K562 (cell line): ENCODE measurements around the gene MESP1. TPM values are rescaled to one million over a fixed set of nuclear protein-coding genes. Genes with fewer than 3 reads are reported as not detected.

Experiments
- ATAC-seq: fragments of 200-7000 bp; cut with Tn5 transposase; 3 replicates; pipeline ENCODE4 v1.9.1; 2020; ENCODE audit warnings: moderate library complexity
- BruUV-seq: library from RNA; stranded (reverse); fragments of 400-500 nt; replicated peaks from 2 replicates; lab custom pipeline; 2021; lab: Mats Ljungman, UMichigan
- CTCF ChIA-PET: fragments of 300-600 bp; formaldehyde crosslinking; extraction: SDS; loops from one replicate; lab custom pipeline; 2021; ENCODE audit warnings: low intra/inter-chr PET ratio; lab: Yijun Ruan, JAX
- POLR2A ChIA-PET: fragments of 300-600, 350-650 bp; sonication (Branson Sonifier 250); formaldehyde crosslinking; extraction: SDS; loops from one replicate; lab custom pipeline; 2021; ENCODE audit warnings: antibody characterized with exemption, inconsistent platforms; lab: Yijun Ruan, JAX
- DNase-seq, 4 experiments: peaks; one replicate each; pipeline versions ENCODE4 v3.0.0 to v3.0.0-alpha.2; 2011 to 2018; ENCODE audit warnings: low spot score in 3 of 4, mixed read lengths in 3 of 4; ENCODE audit errors: extremely low read depth in 1 of 4
- FAIRE-seq: peaks from 2 replicates; lab custom pipeline; 2011; peaks lifted over from hg19 to GRCh38; lab: Jason Lieb, UNC
- H2AFZ ChIP-seq: 2 replicates; pipeline ENCODE4 v1.6.0; 2011; ENCODE audit warnings: low read depth, low read length, control low read depth, inconsistent platforms
- H3K27ac ChIP-seq: fragments of 200-600 bp; 3 replicates; pipeline ENCODE4 v1.8.0; 2011; ENCODE audit warnings: low read depth, mild to moderate bottlenecking, control low read depth, inconsistent platforms, low read length, moderate library complexity, mixed read lengths; ENCODE audit errors: extremely low read depth
- H3K27me3 ChIP-seq, 2 experiments: fragments of 300-600 bp in 1 of 2; 2 replicates in 1 of 2; 3 replicates in 1 of 2; pipeline versions ENCODE4 v1.6.0 to v1.8.0; 2011; ENCODE audit warnings: inconsistent platforms in 2 of 2, low read length in 2 of 2, mild to moderate bottlenecking in 1 of 2, mixed read lengths in 1 of 2, moderate library complexity in 1 of 2; ENCODE audit not compliant: control insufficient read depth in 2 of 2, insufficient read depth in 2 of 2
- H3K36me3 ChIP-seq: fragments of 300-600 bp; 3 replicates; pipeline ENCODE4 v1.8.0; 2011; ENCODE audit warnings: mild to moderate bottlenecking, low read length, inconsistent platforms; ENCODE audit not compliant: control insufficient read depth, insufficient read depth
- H3K4me1 ChIP-seq, 2 experiments: fragments of 200-600 bp in 1 of 2; replicated peaks in 1 of 2; 2 replicates in 1 of 2; 3 replicates in 1 of 2; pipeline versions ENCODE4 v1.5.1 to v1.8.0; 2011; ENCODE audit warnings: inconsistent platforms in 2 of 2, low read length in 2 of 2, mild to moderate bottlenecking in 1 of 2, mixed read lengths in 1 of 2, moderate library complexity in 1 of 2; ENCODE audit not compliant: control insufficient read depth in 2 of 2, insufficient read depth in 2 of 2
- H3K4me2 ChIP-seq: 2 replicates; pipeline ENCODE4 v1.6.1; 2011; ENCODE audit warnings: low read length, control low read depth, inconsistent platforms, mixed read lengths; ENCODE audit not compliant: insufficient read depth
- H3K4me3 ChIP-seq: fragments of 200-600 bp; sonication (generic), shearing (Covaris generic); 2 replicates; pipeline ENCODE4 v1.5.1; 2016; ENCODE audit warnings: control low read depth, inconsistent platforms
- H3K79me2 ChIP-seq: fragments of 200-600 bp; 3 replicates; pipeline ENCODE4 v1.8.0; 2011; ENCODE audit warnings: low read length, inconsistent platforms; ENCODE audit not compliant: control insufficient read depth, insufficient read depth
- H3K9ac ChIP-seq, 2 experiments: 2 replicates each; pipeline versions ENCODE4 v1.6.0 to v1.6.1; 2011; ENCODE audit warnings: low read depth in 2 of 2, low read length in 2 of 2, control low read depth in 1 of 2, inconsistent platforms in 1 of 2, mild to moderate bottlenecking in 1 of 2, mixed read lengths in 1 of 2; ENCODE audit not compliant: insufficient read depth in 1 of 2
- H3K9me1 ChIP-seq: one replicate; pipeline ENCODE4 v1.6.0; 2011; ENCODE audit warnings: inconsistent platforms, mild to moderate bottlenecking, low read length, moderate library complexity; ENCODE audit not compliant: control insufficient read depth, insufficient read depth
- H3K9me3 ChIP-seq: replicated peaks from 2 replicates; pipeline ENCODE4 v1.5.1; 2011; ENCODE audit warnings: low read depth, low read length, inconsistent platforms; ENCODE audit not compliant: control insufficient read depth, insufficient read depth
- H4K20me1 ChIP-seq: replicated peaks from 2 replicates; pipeline ENCODE4 v1.6.1; 2011; ENCODE audit warnings: low read length, inconsistent platforms, mixed read lengths; ENCODE audit not compliant: control insufficient read depth, insufficient read depth
- L3MBTL2 ChIP-seq: fragments of 450-650 bp; IDR thresholded peaks from 2 replicates; pipeline ENCODE4 v1.6.1; 2016; ENCODE audit warnings: mild to moderate bottlenecking, moderate library complexity
- RBM17 ChIP-seq: fragments of 200-400 bp; formaldehyde crosslinking; IDR thresholded peaks from 2 replicates; pipeline ENCODE4 v1.6.1; 2017; ENCODE audit warnings: low read depth, mild to moderate bottlenecking, low read length, borderline replicate concordance
- TEAD4 ChIP-seq, 2 experiments: sonication (generic) in 1 of 2; formaldehyde crosslinking in 1 of 2; IDR thresholded peaks; 2 replicates each; pipeline versions ENCODE4 v1.6.1 to v1.8.0; 2012 to 2022; ENCODE audit warnings: borderline replicate concordance in 1 of 2, inconsistent platforms in 1 of 2, low read length in 1 of 2, mild to moderate bottlenecking in 1 of 2, missing genetic modification reagents in 1 of 2
- ZNF23 ChIP-seq: fragments of 250-450 bp; sonication (Bioruptor Pico); IDR thresholded peaks from 2 replicates; pipeline ENCODE4 v1.4.0; 2020; ENCODE audit warnings: mild to moderate bottlenecking
- ZNF324 ChIP-seq: fragments of 250-450 bp; sonication (Bioruptor Pico); IDR thresholded peaks from 2 replicates; pipeline ENCODE4 v1.4.0; 2020; ENCODE audit warnings: mild to moderate bottlenecking
- ZNF518B ChIP-seq: fragments of 250-450 bp; sonication (Bioruptor Pico); IDR thresholded peaks from 2 replicates; pipeline ENCODE4 v1.5.0; 2021; ENCODE audit warnings: mild to moderate bottlenecking, moderate library complexity
- ZSCAN29 ChIP-seq: fragments of 450-650 bp; IDR thresholded peaks from 2 replicates; pipeline ENCODE4 v1.6.1; 2017
- ZZZ3 ChIP-seq: fragments of 450-650 bp; IDR thresholded peaks from 2 replicates; pipeline ENCODE4 v1.6.1; 2016; ENCODE audit warnings: antibody characterized with exemption, mild to moderate bottlenecking, moderate library complexity
- whole genome bisulfite sequencing: fragments of 100-300 bp; shearing (Covaris generic); methylation state at CpG from one replicate; pipeline ENCODE4 v1.1.6; 2016; ENCODE audit warnings: low coverage, mixed read lengths; ENCODE audit not compliant: insufficient coverage; ENCODE audit errors: missing lambda C conversion rate; 5-methylcytosine and 5-hydroxymethylcytosine counted together
- in situ Hi-C: fragments of 300-500 bp; cut with MboI; formaldehyde crosslinking; loops from 4 replicates; pipeline ENCODE4 v1.15.0; 2018; ENCODE audit warnings: inconsistent platforms, mixed read lengths
- intact Hi-C: fragments of 100-400 bp; cut with micrococcal nuclease; formaldehyde crosslinking; loops from 2 replicates; pipeline ENCODE4 v1.14.2; 2022
- polyA plus RNA-seq, 8 experiments: library from polyadenylated mRNA; depleted of rRNA in 4 of 8; stranded (reverse) in 5 of 8; unstranded in 3 of 8; fragments of >200 nt; fragmentation: Nextera tagmentation in 2 of 8; fragmentation: Illumina TruSeq in 1 of 8; extraction: Ambion mirVana in 2 of 8; extraction: Trizol in 1 of 8; gene quantifications; 2 replicates each; pipeline versions ENCODE4 v1.2.1 to v1.2.3, GENCODE V29; 2011 to 2014; ENCODE audit warnings: inconsistent platforms in 1 of 8, missing spikeins in 1 of 8
- total RNA-seq, 7 experiments: library from RNA; depleted of rRNA in 6 of 7; stranded (reverse); fragments of >200 nt in 6 of 7; fragmentation: Illumina TruSeq in 2 of 7; extraction: Trizol in 2 of 7; gene quantifications; 2 replicates each; pipeline versions ENCODE4 v1.2.1 to v1.2.3, GENCODE V29; 2011 to 2021; ENCODE audit warnings: low replicate concordance in 1 of 7
- TF ChIP-seq, protein P1 (sequence below), 2 experiments: fragments of 450-650 bp; IDR thresholded peaks; 2 replicates each; pipeline ENCODE4 v1.6.1; 2018; ENCODE audit warnings: mild to moderate bottlenecking in 2 of 2, low read depth in 1 of 2; ENCODE audit not compliant: partially characterized antibody in 2 of 2

MESP1 gene
- total and polyA plus RNA-seq, 9 of the 15 experiments (the other 6 are each of a cell fraction or from before 2014, with no cell fraction given): 0.14 to 1.1 (median 0.36) TPM; not detected in 4

- BruUV-seq: no TSS peak
- Histone ChIP-seq H4K20me1 (no peaks in the 10 kb centered on the region; the same call in 1 of the 2 replicates), H3K79me2 (no peaks in the 10 kb centered on the region), H3K36me3 (no peaks in the 10 kb centered on the region), H3K9me1 (peaks cover 3% of the 10 kb centered on the region), H3K27ac (no peak overlapping the region), H3K4me1 (peaks cover 13 to 25% of the 10 kb centered on the region in 2 experiments; a peak in 4 of 5 replicates), H3K9ac (no peak overlapping the region; a peak in 1 of 4 replicates), H3K27me3 (no peaks in the 10 kb centered on the region), H3K4me2 (no peak overlapping the region), H3K9me3 (no peaks in the 10 kb centered on the region), H3K4me3 (no peak overlapping the region), H2AFZ (0 out of 2 replicates have a peak overlapping the region, but pooled peaks have one; percentile 0)
- TF ChIP-seq L3MBTL2 (peak; percentile 41), ZSCAN29 (no peak), RBM17 (no peak), ZZZ3 (no peak), ZNF518B (CRISPR knock-in tag) (no peak), TEAD4 (IDR thresholded peaks at IDR 0.05; ENCODE audit: low read length) (0 out of 2 replicates have a peak, but pooled peaks have one; percentile 20), TEAD4 (CRISPR knock-in tag; IDR thresholded peaks at IDR 0.05; ENCODE audit: borderline replicate concordance) (no peak), ZNF23 (CRISPR knock-in tag) (no peak), ZNF324 (no peak)
- TF ChIP-seq, protein P1, sequence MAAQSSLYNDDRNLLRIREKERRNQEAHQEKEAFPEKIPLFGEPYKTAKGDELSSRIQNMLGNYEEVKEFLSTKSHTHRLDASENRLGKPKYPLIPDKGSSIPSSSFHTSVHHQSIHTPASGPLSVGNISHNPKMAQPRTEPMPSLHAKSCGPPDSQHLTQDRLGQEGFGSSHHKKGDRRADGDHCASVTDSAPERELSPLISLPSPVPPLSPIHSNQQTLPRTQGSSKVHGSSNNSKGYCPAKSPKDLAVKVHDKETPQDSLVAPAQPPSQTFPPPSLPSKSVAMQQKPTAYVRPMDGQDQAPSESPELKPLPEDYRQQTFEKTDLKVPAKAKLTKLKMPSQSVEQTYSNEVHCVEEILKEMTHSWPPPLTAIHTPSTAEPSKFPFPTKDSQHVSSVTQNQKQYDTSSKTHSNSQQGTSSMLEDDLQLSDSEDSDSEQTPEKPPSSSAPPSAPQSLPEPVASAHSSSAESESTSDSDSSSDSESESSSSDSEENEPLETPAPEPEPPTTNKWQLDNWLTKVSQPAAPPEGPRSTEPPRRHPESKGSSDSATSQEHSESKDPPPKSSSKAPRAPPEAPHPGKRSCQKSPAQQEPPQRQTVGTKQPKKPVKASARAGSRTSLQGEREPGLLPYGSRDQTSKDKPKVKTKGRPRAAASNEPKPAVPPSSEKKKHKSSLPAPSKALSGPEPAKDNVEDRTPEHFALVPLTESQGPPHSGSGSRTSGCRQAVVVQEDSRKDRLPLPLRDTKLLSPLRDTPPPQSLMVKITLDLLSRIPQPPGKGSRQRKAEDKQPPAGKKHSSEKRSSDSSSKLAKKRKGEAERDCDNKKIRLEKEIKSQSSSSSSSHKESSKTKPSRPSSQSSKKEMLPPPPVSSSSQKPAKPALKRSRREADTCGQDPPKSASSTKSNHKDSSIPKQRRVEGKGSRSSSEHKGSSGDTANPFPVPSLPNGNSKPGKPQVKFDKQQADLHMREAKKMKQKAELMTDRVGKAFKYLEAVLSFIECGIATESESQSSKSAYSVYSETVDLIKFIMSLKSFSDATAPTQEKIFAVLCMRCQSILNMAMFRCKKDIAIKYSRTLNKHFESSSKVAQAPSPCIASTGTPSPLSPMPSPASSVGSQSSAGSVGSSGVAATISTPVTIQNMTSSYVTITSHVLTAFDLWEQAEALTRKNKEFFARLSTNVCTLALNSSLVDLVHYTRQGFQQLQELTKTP (IDR thresholded peaks at IDR 0.05; ENCODE audit: low read depth in 1 of 2, partially characterized antibody in 2 of 2): no peak
- CTCF ChIA-PET: no interaction called here
- DNase-seq (no peak), ATAC-seq (no peak), FAIRE-seq (no peak)
- WGBS: 31% methylated on average over 3 of the region's 3 CpGs
- intact Hi-C loops (no loop called here), in situ Hi-C loops (no loop called here)
- POLR2A ChIA-PET: interaction anchor here (1.1 kb wide), 1 partner anchor 9 kb away, joined by 3 read pairs; no protein-coding TSS in a partner anchor
Measured at GRCh38 chr15:89769366-89769765, 18.3 kb upstream of the MESP1 start.
